WERI-Rb-1 (cell line): Measurements from ENCODE around the gene CD93.
A peak's percentile ranks its signal among the peaks of the same experiment; 100 is the strongest.

ENCODE experiments used
- DNase-seq: peaks from one replicate; pipeline ENCODE4 v3.0.0-alpha.2; 2020
- H3K27ac ChIP-seq: fragments of 250-450 bp; sonication (Bioruptor Pico); 2 replicates; pipeline ENCODE4 v1.5.1; 2020; ENCODE audit warnings: mild to moderate bottlenecking, moderate library complexity
- H3K27me3 ChIP-seq: fragments of 250-450 bp; sonication (Bioruptor Pico); 2 replicates; pipeline ENCODE4 v1.5.1; 2021; ENCODE audit warnings: mild to moderate bottlenecking, low read depth, moderate library complexity; ENCODE audit not compliant: insufficient read depth, severe bottlenecking
- H3K36me3 ChIP-seq: fragments of 250-450 bp; sonication (Bioruptor Pico); 2 replicates; pipeline ENCODE4 v1.5.1; 2020; ENCODE audit warnings: mild to moderate bottlenecking, moderate library complexity
- H3K4me3 ChIP-seq: 2 replicates; pipeline ENCODE4 v1.5.1; 2011; ENCODE audit warnings: low read depth, mild to moderate bottlenecking, control low read depth, low read length
- H3K9me3 ChIP-seq: fragments of 250-450 bp; sonication (Bioruptor Pico); 2 replicates; pipeline ENCODE4 v1.5.1; 2021; ENCODE audit warnings: mild to moderate bottlenecking, moderate library complexity; ENCODE audit not compliant: severe bottlenecking
- TF ChIP-seq, protein P1 (sequence below): IDR thresholded peaks from 2 replicates; pipeline ENCODE4 v1.5.1; 2011; ENCODE audit warnings: low read depth, mild to moderate bottlenecking, control low read depth, inconsistent platforms, low read length

Gene CD93

DNA sequence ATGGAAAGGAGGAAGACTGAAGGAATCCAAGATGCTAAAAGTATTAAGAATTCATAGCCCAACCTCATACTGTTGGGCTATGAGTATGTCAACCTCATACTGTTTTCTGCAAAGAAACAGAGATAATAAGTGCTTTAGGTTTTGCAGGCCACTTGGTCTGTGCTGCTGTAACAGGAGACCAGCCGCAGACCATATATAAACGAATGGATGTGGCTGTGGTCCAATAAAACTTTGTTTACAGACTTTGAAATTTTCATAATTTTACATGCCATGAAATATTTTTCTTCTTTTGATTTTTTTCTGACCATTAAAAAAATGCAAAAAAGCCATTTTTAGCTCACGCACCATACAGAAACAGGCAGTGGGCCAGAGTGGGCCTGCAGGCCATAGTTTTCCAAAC is 23.0 kb downstream of the CD93 start:
- TF ChIP-seq, protein P1, sequence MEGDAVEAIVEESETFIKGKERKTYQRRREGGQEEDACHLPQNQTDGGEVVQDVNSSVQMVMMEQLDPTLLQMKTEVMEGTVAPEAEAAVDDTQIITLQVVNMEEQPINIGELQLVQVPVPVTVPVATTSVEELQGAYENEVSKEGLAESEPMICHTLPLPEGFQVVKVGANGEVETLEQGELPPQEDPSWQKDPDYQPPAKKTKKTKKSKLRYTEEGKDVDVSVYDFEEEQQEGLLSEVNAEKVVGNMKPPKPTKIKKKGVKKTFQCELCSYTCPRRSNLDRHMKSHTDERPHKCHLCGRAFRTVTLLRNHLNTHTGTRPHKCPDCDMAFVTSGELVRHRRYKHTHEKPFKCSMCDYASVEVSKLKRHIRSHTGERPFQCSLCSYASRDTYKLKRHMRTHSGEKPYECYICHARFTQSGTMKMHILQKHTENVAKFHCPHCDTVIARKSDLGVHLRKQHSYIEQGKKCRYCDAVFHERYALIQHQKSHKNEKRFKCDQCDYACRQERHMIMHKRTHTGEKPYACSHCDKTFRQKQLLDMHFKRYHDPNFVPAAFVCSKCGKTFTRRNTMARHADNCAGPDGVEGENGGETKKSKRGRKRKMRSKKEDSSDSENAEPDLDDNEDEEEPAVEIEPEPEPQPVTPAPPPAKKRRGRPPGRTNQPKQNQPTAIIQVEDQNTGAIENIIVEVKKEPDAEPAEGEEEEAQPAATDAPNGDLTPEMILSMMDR: no peak
- H3K27me3 ChIP-seq: peaks cover 87% of the 10 kb centered on the region
- H3K4me3 ChIP-seq: no peak overlapping the region
- H3K9me3 ChIP-seq: no peaks in the 10 kb centered on the region
- no peak for DNase-seq
- H3K27ac ChIP-seq: no peak overlapping the region
- H3K36me3 ChIP-seq: no peaks in the 10 kb centered on the region

DNA sequence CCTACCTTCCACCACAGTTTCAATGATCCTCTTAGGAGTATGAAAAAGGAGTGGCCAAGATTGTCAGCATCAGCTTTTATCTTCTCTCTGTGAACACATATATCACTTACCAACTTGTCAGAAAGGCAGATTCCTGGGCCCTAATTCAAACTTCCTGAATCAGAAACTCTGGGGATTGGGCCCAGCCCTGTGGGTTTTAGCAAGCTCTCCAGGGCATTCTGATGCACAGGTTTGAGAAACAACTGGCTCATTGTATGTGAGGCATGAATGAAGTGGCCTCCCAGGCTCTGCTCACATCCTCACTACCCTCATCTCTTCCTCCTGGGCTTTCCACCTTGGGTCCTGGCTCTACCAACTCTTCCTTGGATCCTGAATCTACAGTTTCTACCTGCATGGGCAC is 23.5 kb downstream of the CD93 start:
- DNase-seq: no peak
- TF ChIP-seq, protein P1: no peak
- no peak overlapping the region for H3K27ac ChIP-seq
- no peak overlapping the region for H3K4me3 ChIP-seq
- peaks cover 82% of the 10 kb centered on the region for H3K27me3 ChIP-seq
- no peaks in the 10 kb centered on the region for H3K9me3 ChIP-seq
- no peaks in the 10 kb centered on the region for H3K36me3 ChIP-seq

DNA sequence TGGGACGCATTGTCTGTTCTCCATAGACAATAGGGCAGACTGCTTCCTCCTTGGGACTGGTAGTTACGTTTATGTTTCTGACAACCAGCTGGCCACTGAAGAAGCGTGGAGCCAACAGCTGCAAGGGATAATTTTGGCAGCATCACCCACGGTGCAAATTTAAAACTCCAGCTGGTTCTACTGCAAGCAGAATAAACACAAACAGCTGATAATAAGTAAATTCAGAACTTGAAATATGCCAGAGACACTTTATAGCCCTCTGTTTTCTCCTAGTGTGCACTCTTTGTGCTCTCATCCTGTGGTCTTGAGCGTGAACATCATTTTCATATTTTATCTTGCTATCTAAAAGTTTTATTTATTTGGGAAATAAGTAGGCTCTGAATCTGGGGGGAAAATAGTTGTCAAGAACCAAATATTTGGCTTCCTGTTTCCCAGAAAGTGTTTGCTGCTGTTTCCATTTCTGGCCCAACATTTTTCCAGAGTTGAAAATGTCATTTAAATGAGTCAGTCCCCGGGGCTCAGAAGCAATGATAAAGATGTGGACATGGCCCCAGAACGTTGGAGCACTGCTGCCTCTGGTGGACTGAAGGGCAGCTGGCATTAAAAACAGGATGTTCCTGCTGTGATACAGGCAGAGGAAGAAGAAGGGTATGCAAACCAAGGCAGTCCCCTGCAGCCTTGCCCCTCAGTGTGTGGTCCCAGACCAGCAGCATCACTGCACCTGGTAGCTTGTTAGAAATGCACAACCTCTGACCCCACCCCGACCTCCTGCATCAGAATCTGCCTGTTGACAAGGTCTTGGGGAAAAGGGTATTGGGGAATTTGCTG is 24.2 kb downstream of the CD93 start:
- no peak for DNase-seq
- H3K27ac ChIP-seq: no peak overlapping the region
- no peak overlapping the region for H3K4me3 ChIP-seq
- H3K36me3 ChIP-seq: no peaks in the 10 kb centered on the region
- no peaks in the 10 kb centered on the region for H3K9me3 ChIP-seq
- peaks cover 80% of the 10 kb centered on the region for H3K27me3 ChIP-seq
- TF ChIP-seq, protein P1: 0 out of 2 replicates have a peak, but pooled peaks have one; percentile 13

DNA sequence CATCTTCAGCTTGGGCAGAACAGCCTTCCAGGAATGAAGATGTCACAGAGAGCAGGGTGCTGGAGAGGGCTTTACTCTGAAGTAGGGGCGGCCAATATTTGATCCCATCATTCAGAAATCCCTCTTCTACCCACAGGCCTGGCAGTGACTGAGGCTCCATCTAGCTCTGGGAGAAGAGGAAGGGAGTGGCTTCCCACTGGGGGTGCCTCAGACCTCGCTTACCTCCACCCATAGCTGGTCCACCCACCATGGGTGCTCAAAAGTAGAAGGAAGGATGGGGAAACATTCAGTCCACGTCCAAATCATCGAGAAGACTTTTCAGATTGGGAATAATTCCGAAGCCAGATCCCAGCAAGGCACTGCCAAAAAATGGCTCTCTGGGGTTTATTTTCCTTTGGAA is 24.9 kb downstream of the CD93 start:
- H3K9me3 ChIP-seq: peaks cover 3% of the 10 kb centered on the region
- H3K27ac ChIP-seq: no peak overlapping the region
- no peak for DNase-seq
- no peaks in the 10 kb centered on the region for H3K36me3 ChIP-seq
- H3K4me3 ChIP-seq: no peak overlapping the region
- peaks cover 78% of the 10 kb centered on the region for H3K27me3 ChIP-seq
- TF ChIP-seq, protein P1: no peak

DNA sequence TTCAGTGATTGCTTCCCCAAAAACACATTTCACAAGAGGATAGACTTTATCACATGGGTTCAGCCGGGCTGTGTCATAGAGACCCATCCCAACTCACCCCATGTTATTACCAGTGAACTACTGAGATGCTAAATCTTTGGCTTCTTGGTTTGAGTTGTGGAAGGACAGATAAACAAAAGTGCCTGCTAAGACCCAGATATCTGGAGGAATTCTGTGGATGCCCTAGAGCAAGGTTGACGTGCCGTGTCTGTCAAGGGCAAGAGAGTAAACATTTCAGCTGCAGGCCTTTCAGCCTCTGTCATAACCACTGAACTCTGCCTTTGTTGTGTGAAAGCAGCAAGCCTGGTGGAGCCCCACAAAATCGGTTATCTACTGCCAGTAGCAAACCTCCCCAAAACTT is 25.5 kb downstream of the CD93 start:
- Histone ChIP-seq H3K27ac (no peak overlapping the region), H3K9me3 (peaks cover 3% of the 10 kb centered on the region), H3K4me3 (no peak overlapping the region), H3K36me3 (no peaks in the 10 kb centered on the region), H3K27me3 (peaks cover 74% of the 10 kb centered on the region)
- TF ChIP-seq, protein P1: no peak
- no peak for DNase-seq

DNA sequence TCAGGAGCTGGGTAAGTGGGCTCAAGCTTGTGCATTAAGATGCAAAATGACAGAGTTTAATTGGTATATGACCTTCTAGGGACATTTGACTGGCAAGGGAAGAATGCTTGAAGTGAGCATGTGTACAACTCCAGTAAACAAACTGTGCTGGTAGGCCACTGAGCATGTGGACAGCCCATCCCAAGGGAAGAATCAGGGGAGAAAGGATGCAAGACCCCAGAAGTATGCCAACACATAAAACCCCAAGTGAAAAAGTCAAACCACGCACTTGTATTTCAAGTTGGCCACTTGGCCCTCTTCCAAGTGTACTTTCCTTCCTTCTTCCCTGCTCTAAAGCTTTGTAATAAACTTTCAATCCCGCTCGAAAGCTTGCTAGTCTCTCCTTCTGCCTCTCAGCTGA is 26.3 kb downstream of the CD93 start:
- Histone ChIP-seq H3K27me3 (peaks cover 67% of the 10 kb centered on the region), H3K27ac (no peak overlapping the region), H3K36me3 (no peaks in the 10 kb centered on the region), H3K4me3 (no peak overlapping the region), H3K9me3 (peaks cover 3% of the 10 kb centered on the region)
- TF ChIP-seq, protein P1: no peak
- no peak for DNase-seq
